NCI-H524 (cell line): Measurements from ENCODE around the gene ACLY.

Source experiments
- DNase-seq, 2 experiments: peaks; one replicate each; lab custom pipeline; 2025; lab: John Stamatoyannopoulos, UW

The ACLY gene

DNA sequence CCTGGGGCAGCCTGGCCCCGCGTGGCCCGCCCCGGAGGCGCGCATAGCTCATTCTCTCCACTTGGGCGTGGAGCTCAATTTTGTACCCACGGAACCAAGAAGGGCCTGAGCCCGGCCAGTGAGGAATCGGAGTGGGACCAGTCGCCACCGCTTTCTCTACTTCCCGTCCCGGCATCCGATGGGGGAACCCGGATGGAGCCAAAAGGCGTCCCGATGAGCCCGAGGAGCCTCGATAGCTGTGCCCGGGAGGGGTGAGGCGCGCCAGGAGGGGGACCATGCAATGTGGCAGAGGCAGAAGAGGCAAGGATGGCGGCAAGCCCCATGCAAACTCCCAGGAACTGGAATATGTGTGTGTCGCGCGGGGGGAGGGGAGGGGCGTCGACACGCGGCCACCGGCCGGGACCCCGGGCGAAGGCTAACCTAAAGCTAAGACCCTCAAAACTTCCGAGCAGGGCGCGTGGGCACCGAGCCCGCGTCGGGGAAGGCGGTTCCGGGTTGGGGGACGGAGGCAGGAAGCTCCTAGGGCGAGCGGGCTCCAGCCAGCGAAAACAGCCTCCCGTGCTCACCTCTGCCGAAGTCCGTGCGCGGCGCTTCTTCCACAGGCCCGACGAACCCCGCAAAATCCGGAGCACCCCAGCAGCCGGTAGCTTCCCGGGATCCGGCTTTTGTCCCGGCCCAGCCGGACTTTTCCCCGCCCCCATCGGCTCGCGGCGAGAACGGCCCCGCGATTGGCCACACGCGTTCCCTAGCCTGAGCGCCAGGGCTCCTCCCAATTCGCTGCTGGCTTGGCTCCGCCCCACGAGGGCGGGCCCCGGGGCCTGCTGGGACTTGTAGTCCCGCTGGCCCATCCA is at the start of gene ACLY:
Gene ACLY, minus strand, starts transcription at position 638 of the 851 bp plus-strand sequence. CDS start 5,078 bp downstream, outside the sequence.
- DNase-seq = peak; percentile 68 to 70

DNA sequence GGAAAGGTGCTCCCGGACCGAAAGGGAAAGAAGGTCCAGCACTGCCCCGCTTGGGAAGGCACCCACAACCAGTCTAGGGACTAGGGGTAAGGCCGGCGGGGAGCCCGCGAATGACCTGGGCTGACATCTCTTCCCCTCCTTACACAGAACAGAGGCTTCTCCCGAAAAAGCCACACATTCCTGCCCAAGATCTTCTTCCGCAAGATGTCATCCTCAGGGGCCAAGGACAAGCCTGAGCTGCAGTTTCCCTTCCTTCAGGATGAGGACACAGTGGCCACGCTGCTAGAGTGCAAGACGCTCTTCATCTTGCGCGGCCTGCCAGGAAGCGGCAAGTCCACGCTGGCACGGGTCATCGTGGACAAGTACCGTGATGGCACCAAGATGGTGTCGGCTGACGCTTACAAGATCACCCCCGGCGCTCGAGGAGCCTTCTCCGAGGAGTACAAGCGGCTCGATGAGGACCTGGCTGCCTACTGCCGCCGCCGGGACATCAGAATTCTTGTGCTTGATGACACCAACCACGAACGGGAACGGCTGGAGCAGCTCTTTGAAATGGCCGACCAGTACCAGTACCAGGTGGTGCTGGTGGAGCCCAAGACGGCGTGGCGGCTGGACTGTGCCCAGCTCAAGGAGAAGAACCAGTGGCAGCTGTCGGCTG is 49.3 kb upstream of the ACLY start:
- DNase-seq = no peak

DNA sequence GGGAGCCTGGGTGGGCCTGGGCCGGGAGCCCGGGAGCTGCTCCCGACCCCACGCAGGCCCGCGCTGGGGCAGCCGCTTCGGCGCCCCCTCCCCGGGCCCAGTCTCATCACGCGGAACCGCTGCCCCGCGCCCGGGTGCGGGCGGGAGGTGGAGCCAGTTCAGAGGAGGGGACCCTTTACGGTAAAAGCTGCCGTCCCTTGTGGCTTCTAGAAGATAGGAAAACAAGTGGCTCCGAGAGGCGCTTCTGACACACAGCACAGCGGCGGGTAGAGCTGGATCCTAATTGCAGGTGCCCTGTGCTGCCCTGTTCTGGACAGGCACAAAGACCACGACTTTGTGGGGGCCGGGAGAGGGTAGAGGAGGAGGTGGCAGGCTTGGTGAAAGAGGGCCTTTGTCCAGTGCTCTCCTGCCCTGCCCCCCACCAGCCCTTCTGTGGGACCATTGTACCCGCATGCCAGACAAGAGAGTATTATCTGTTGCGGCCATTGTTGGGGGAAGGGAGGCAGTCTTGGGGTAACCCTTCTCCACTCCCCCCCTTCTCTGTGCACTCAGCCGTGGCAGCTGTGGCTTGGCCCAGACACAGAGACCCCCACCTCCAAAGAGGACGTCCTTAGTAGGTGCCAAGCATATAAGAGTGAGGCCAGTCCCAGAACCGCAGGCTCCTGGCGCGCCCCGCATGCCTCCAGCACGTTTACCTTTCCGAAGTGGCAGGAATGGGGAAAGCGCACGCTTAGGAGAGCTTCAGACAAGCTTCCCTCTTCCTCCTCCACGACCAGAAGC is 48.6 kb upstream of the ACLY start:
- no peak for DNase-seq

DNA sequence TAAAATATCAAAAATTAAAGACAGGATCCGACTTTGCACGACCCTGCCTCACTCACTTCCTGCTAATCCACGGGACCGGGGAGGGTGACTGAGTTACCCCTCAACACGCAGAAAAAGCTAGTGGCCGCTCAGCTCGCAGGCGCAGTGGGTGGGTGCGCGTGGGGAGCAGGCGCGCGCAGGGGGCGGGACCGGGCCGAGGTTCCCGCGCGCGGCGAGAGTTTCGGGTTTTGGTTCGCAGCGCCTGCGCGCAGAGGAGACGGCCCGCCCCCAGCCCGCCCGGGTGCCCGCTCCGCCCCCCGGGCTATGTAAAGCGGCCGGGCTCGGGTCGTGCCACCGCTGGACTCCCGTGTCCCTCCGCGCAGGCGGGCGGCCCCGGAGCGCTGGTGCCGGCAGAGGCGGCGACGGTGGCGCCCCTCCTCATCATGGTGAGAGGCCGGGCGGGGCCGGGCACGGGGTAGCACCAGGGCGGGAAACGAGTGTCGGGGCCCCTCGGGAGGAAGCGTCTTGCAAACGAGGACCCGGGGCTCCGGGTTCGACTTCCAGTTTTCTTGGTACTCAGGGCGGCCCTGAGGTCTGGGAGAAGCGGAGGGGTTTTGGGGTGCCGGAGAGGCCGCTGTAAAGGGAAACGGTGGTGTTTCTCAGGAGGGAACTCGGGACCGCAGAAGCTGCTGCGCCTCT is 47.9 kb upstream of the ACLY start, which contains the start of gene CNP:
Gene CNP, plus strand, starts transcription at position 333 of the 678 bp plus-strand sequence. Its CDS starts 90 bp downstream, at position 423.
- peak; percentile 70 to 91 for DNase-seq

DNA sequence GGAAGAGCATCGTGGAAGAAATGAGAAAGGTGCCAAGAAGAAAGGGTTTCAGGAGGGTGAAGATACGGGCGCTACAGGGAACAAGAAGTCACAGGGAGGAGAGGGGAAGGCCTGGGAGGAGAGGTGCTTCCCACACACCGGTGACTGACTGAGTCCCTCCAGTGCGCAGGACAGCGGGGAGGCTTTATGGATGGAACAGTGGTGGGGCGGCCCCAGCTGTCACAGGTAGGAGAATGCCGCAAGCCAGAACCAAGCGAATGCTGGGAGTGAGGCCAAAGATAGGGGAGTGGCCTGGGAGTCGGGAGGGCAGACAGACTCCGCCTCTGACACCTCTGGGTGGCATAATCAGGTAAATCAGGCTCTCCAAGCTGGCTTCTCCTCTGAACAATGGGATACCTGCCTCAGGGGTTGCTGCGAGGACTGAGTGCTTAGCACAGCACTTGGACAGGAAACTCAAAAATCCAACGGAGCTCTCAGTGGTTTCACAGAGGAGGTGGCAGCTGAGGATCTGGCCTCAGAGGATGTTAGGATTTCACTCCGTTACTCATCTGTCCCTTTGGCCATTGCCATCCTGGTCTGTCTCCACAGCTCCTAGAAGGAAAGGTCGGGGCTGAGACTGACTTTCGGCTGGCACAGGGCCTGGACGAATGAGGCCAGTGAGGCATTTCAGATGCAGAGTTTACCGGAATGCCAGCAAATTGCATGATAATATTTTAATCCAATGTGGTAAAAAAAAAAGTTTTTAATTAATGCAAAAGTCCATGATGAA is 47.1 kb upstream of the ACLY start:
- DNase-seq = peak; percentile 72 to 80

DNA sequence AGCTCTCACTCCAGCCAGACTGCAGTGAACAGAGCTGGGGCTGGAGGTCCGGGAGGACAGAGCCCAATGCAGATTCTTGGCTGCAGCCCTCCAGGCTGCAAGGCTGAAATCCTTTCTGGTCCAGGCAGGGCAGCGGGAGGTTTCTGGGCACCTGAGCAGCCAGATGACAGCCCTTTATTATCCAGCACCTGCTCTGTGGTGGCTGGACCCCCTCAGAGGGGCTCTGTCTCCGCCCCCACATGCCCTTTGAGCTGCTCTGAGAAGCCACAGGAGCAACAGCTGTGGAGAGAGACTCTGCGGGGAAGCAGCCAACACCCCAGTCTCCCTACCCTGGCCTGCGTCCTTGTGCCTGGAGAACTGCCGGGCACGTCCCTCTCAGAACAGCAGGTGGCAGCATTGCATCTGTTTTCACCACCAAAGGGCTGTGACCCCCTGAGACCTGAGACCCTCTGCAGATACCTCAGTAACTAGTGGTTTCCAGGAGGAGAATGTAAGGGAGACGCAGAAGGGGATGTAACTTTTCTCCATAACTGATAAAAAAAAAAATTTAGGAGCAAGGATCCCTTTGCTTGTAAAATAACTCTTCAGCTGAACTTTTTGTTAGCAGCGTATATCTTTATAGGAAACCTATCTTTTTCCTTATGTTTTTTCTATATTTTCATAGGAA is 44.1 kb upstream of the ACLY start:
- peak; percentile 68 to 79 for DNase-seq

DNA sequence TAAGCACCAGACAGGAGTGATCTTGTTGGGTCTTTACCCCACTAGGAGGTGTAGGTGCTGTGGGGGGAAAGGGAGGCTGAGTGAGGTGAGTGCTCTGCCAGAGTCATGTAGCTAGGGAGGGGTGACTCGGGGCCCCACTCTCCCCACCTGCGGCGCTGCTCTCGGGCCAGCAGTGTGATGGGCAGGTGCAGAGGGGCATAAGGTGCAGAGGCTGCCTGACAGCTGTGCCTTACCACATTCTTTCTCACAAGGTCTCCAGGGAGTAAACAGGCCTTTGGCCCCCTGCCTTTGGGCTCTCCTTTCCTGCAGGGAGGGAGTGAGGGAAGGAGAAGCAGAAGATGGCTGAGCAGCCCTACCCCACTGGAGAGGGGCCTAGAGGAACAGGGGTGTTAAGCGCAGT is 43.4 kb upstream of the ACLY start:
- peak in 1 of 2 experiments; percentile 13 for DNase-seq

DNA sequence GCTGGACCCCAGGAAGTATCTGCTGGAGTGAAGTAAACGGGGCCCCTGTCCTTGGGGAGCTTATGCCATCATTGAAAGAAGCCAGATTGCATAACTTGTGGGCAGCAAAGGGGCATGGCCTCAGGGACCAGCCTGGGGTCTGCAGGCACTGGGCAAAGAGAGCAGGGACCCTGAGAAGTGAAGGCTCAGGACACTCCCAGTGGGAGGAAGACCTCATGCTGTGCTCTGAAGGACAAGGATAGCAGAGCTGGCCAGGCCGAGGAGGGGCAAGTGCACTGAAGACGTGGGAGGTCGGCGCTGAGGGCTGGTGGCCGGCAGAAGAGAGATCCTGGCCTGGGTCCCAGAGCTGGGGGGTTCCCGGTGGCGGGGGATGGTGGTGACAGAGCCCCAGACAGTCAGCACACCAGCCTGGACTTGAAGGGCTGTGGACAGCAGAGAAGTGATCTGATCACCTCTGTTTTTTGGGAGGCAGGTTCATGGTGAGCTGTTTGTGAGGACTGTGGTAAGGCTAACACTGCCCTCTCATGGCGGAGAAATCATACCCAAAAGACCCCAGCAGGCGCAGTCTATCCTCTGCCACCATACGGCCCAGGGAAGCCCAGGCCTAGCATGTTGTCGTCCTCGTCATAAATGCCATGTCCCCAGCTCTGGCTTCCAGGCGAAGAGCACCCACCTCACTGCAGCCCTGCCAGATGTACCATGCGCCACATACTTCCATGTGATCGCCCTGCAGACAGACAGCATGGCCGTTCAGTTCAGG is 40.8 kb upstream of the ACLY start:
- peak; percentile 66 to 87 for DNase-seq

DNA sequence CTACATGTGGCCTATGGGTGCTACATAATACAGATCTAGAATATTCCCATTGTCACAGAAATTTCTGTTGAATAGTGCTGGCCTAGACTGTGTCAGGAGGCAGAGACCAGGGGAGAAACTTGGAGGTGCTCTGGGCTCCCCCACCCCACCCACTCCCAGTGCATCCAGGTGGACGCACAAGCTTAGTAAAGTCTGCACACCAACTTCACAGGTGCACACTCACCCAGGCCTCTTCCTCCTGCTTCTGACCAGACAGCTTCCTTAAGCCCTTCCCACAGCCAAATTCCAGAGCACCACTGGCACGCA is 40.2 kb upstream of the ACLY start:
- DNase-seq = no peak

DNA sequence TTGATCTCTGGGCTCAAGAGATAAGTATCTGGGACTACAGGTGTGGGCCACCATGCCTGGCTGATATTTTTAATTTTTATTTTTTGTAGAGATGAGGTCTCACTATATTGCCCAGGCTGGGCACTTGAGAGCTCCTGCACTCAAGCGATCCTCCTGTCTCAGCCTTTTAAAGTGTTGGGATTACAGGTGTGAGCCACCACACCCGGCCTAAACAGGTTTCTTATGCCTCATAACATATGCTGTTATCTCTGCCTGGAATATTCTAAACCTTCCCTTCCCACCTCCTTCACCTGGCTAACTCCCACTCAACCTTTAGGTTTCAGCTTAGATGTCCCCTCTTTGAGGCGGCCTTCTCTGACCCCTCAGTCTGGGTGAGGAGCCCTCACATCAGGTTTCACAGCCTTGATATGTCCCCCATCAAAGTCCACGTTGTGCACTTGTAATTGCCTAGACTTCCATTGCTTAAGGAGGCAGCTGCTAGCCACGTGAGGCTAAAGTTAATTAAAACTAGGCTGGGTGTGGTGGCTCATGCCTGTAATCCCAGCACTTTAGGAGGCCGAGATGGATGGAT is 39.2 kb upstream of the ACLY start:
- DNase-seq = no peak

DNA sequence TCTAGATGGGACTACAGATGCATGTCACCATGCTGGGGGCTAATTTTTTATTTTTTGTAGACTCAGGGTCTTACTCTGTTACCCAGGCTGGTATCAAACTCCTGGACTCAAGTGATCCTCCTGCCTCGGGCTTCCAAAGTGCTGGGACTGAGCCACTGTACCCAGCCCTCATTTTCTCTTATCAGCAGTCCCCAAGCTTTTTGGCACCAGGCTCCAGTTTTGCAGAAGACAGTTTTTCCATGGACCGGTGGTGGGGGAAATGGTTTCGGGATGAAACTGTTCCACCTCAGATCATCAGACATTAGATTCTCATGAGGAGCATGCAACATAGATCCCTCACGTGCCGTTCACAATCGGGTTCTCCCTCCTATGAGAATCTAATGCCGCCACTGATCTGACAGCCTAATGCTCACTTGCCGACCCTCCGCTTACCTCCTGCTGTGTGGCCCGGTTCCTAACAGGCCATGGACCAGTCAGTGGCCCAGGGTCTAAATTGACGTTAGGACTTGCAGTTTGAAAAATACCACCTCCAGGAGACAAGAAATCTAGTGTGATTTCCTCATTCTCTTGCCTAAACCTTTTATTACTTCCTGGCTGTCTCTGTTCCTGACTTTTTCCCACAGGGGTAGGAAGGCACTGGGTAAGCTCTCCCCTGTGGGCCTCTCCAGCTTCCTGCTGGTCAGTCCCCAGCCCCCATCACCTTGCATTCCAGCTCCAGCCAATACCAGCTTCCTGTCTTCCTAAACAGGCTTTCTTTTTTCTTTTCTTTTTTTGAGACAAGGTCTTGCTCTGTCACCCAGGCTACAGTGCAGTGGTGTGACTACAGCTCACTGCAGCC is 38.5 kb upstream of the ACLY start:
- no peak for DNase-seq

DNA sequence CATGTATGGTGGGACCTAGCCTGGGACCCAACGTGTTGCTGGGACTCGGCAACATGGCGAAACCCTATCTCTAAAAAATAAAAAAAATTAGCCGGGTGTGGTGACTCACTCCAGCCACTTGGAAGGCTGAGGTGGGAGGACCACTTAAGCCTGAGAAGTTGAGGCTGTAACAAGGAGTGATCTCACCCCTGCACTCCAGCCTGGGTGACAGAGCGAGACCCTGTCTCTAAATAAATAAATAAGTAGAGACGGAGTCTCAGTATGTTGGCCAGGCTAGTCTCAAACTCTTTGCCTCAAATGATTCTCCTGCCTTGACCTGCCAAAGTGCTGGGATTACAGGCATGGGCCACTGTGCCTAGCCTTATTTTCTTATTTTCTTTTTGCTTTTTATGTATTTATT is 37.8 kb upstream of the ACLY start:
- DNase-seq = no peak

DNA sequence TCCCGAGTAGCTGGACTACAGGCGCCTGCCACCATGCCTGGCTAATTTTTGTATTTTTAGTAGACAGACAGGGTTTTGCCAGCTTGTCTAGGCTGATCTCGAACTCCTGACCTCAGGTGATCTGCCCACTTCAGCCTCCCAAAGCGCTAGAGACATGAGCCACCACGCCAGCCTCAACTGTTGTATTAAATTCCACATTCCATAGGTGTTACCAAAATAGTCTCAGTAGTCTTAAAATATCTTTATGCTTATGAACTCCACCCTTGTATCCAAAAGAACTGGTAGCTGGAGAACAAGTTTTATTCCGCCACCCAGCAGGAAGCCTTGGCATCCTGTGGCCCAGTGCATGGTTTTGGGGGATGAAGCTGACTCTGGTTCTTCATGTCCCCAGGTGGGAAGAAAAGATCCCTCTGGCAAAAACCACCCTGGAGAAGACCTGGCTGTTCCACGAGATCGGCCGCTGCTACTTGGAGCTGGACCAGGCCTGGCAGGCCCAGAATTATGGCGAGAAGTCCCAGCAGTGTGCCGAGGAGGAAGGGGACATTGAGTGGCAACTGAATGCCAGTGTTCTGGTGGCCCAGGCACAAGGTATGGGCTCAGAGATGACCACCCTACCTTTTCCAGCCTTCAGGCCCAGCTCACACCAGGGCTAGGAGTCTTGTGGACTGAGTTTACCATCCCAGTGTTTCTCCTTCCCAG is 30.2 kb upstream of the ACLY start:
- DNase-seq = no peak

DNA sequence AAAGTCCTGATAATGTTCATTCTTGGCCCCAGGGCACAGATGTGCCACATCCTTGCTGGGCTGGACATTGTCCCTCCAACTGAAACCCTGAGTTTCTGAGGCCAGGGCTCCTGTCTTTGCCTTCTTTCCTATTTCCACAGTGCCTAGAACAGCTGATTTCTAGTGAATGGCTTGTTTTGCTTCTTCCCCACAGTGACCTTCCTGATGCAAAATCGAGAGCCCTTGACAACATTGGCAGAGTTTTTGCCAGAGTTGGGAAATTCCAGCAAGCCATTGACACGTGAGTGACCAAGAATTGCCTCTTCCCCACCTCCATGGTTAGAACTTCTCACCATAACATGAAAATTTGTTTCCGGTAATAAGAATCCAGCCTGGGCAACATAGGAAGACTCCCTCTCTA is 26.2 kb upstream of the ACLY start:
- no peak for DNase-seq

DNA sequence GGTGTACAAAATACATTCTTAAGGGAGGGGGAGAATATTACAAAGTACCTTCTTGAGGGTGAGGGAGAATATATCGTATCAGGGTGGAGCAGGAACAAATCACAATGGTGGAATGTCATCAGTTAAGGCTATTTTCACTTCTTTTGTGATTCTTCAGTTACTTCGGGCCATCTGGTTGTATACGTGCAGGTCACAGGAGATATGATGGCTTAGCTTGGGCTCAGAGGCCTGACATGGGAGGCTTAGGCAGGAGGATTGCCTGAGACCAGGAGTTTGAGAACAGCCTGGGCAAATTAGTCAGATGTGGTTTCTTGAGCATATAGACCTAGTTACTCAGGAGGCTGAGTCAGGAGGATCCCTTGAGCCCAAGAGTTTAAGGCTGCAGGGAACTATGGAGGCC is 24.7 kb upstream of the ACLY start:
- no peak for DNase-seq

DNA sequence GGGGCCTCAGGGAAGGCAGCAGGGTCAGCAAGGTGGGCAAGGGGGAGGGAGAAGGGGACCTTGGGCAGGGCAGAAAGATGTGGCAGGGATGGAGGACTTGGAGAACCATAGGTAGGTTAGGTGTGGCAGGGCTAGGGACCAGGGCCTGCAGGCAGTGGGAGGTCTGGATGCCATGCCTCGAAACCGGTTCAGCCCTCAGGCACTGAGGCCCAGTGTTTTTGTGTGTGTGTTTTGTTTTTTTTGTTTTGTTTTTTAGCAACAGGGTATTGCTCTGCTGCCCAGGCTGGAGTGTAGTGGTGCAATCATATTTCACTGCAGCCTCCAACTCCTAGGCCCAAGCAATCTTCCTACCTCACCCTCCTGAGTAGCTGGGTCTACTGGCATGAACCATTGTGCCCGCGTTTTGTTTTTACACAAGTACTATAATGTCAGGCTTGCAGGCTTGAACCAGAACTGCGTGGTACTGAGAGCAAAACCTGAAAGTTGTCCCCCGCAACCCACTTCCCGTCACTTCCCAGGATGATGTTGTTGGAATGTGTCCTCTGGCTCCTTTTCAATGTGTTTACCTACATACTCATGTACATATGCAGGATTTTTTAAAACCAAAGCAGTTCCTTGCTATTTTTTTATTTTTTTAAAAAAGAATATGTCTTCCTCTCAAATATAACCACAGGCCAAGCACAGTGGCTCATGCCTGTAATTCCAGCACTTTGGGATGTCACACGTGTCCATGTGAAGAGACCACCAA is 24.0 kb upstream of the ACLY start:
- no peak for DNase-seq

DNA sequence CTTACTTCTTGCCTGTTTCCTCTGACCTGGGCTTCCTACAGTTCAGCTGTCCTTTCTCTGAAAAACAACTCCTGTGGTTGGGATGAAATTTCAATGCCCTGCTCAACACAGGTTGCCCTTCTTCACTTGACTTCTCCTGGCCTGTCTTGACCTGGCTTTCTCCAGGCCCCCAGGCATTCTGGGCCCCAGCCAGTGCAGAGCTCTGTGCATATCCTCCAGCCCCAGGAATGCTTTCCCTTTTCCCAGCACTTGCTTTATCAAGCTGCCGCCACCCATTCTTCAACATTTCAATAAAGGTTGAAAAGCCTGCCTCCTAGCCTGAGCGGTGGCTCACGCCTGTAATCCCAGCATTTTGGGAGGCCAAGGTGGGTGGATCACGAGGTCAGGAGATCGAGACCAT is 22.4 kb upstream of the ACLY start:
- no peak for DNase-seq
